Measurements from ENCODE around the gene RHOT2.

RHOT2 gene

DNA sequence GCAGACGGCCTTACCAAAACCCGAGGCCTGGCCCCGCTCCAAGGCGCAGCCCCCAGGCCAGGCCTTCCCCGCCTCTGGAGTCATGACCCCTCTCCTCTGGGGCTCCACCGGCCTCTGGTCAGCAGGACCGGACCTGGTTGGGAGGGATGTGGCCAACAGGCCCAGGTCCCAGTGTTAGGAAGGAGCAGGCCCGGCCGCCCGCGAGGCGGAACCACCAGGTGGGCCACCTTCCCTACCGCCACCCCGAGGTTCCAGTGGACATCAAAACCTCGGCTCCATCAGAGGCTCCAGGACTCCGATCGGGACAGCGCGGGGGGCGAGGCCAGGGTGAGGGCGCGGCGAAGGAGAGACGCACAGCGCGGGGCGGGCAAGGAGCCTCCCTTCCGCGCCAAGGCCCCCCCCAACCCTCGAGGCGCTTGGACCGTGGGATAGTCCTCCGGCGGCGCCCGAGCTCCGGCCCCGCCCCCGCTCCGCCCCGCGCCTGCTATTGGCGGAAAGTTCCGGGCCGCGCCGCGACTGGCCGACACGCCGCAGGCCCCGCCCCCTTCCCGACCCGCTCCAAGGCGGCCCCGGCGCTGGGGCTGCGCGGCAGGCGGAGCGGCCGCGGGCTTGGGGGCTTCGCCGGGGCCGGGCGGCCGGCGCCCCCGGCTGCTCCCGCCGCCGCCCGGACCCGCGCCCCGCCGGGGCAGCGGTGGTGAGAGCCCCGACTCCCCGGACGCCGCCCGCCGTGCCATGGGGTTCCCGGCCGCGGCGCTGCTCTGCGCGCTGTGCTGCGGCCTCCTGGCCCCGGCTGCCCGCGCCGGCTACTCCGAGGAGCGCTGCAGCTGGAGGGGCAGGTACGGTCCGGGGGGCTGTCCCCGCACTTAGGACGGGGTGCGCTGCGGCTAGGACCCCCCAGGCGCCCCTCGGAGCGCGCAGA is 46.9 kb downstream of the RHOT2 start, which contains the start of gene METRN:
METRN (plus strand) TSS at position 561 of the 919 bp plus-strand sequence; CDS start at position 733, 172 bp downstream.
- DNase-seq (ENCODE audit: low read depth in 1 of 2, low spot score in 1 of 2), result peak; percentile 91 to 96
- no peak for TF ChIP-seq JUND (IDR thresholded peaks at IDR 0.05; ENCODE audit: low read depth)
- in situ Hi-C loops (cut with HindIII; ENCODE audit: low pct_unique_long_range_greater_than_20kb, low sequenced_read_pairs), result loop anchor here (25.0 kb wide), 1 partner anchor 272 kb away; the partner anchor contains the start of gene SOX8

DNA sequence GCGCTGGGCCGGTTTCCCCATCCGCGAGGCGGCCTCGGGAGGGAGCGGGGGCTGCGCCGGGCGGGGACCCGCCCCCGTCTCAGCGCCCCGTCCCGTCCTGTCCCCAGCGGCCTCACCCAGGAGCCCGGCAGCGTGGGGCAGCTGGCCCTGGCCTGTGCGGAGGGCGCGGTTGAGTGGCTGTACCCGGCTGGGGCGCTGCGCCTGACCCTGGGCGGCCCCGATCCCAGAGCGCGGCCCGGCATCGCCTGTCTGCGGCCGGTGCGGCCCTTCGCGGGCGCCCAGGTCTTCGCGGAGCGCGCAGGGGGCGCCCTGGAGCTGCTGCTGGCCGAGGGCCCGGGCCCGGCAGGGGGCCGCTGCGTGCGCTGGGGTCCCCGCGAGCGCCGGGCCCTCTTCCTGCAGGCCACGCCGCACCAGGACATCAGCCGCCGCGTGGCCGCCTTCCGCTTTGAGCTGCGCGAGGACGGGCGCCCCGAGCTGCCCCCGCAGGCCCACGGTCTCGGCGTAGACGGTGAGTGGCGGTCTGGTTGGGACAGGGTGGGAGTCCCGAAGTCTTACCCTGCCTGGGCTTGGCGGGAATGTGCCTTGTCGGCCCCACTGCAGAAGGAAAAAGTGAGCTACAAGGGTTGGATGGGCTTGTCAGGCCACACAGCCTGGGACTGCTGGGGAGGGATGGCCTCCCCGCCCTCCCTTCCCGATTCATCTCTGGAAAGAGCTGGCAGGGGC is 47.7 kb downstream of the RHOT2 start:
- in situ Hi-C loops (cut with HindIII; ENCODE audit: low pct_unique_long_range_greater_than_20kb, low sequenced_read_pairs), result loop anchor here (25.0 kb wide), 1 partner anchor 272 kb away; the partner anchor contains the start of gene SOX8
- no peak for TF ChIP-seq JUND (IDR thresholded peaks at IDR 0.05; ENCODE audit: low read depth)
- no peak for DNase-seq (ENCODE audit: low read depth in 1 of 2, low spot score in 1 of 2)

DNA sequence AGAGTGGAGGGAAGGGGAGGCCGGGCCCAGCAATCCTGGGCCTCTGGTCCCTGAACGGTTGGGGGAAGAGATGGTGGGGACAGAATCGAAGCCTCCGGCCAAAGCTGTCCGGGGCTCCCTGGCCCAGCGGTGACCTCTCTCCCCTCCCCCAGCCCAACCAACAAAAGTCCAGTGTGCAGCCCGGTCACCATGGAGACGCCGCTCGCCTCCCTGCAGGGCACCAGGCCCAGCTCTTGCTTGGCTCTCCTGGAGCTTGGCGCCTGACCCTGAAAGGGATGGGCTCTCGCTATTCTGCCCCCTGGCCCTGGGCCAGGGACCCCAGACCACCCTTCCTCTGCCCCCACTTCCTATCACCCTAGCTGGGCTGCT is 48.3 kb downstream of the RHOT2 start:
- DNase-seq (ENCODE audit: low read depth in 1 of 2, low spot score in 1 of 2), result peak in 1 of 2 experiments; percentile 78
- in situ Hi-C loops (cut with HindIII; ENCODE audit: low pct_unique_long_range_greater_than_20kb, low sequenced_read_pairs), result loop anchor here (25.0 kb wide), 1 partner anchor 271 kb away; the partner anchor contains the start of gene SOX8
- TF ChIP-seq JUND (IDR thresholded peaks at IDR 0.05; ENCODE audit: low read depth), result no peak

- no peak for TF ChIP-seq JUND (IDR thresholded peaks at IDR 0.05; ENCODE audit: low read depth)
- in situ Hi-C loops (cut with HindIII; ENCODE audit: low pct_unique_long_range_greater_than_20kb, low sequenced_read_pairs), result loop anchor here (25.0 kb wide), 1 partner anchor 270 kb away; the partner anchor contains the start of gene SOX8
- no peak for DNase-seq (ENCODE audit: low read depth in 1 of 2, low spot score in 1 of 2)
These were observed 48.9 kb downstream of the RHOT2 start for GRCh38 chr16:716768-717325.

- TF ChIP-seq JUND (IDR thresholded peaks at IDR 0.05; ENCODE audit: low read depth), result no peak
- in situ Hi-C loops (cut with HindIII; ENCODE audit: low pct_unique_long_range_greater_than_20kb, low sequenced_read_pairs), result loop anchor here (25.0 kb wide), 1 partner anchor 270 kb away; the partner anchor contains the start of gene SOX8
- no peak for DNase-seq (ENCODE audit: low read depth in 1 of 2, low spot score in 1 of 2)
These were observed 49.7 kb downstream of the RHOT2 start for GRCh38 chr16:717450-718245.

- in situ Hi-C loops (cut with HindIII; ENCODE audit: low pct_unique_long_range_greater_than_20kb, low sequenced_read_pairs), result loop anchor here (25.0 kb wide), 1 partner anchor 269 kb away; the partner anchor contains the start of gene SOX8
- no peak for DNase-seq (ENCODE audit: low read depth in 1 of 2, low spot score in 1 of 2)
- TF ChIP-seq JUND (IDR thresholded peaks at IDR 0.05; ENCODE audit: low read depth), result no peak
These were observed 50.5 kb downstream of the RHOT2 start for GRCh38 chr16:718389-718788.

GRCh38 chr16:718922-719321 is 51.0 kb downstream of the RHOT2 start:
- DNase-seq (ENCODE audit: low read depth in 1 of 2, low spot score in 1 of 2), result no peak
- in situ Hi-C loops (cut with HindIII; ENCODE audit: low pct_unique_long_range_greater_than_20kb, low sequenced_read_pairs), result loop anchor here (25.0 kb wide), 1 partner anchor 268 kb away; the partner anchor contains the start of gene SOX8
- no peak for TF ChIP-seq JUND (IDR thresholded peaks at IDR 0.05; ENCODE audit: low read depth)

GRCh38 chr16:719815-720446 is 52.0 kb downstream of the RHOT2 start:
- DNase-seq (ENCODE audit: low read depth in 1 of 2, low spot score in 1 of 2), result peak; percentile 74
- no peak for TF ChIP-seq JUND (IDR thresholded peaks at IDR 0.05; ENCODE audit: low read depth)
- in situ Hi-C loops (cut with HindIII; ENCODE audit: low pct_unique_long_range_greater_than_20kb, low sequenced_read_pairs), result loop anchor here (25.0 kb wide), 1 partner anchor 267 kb away; the partner anchor contains the start of gene SOX8

- DNase-seq (ENCODE audit: low read depth in 1 of 2, low spot score in 1 of 2), result peak; percentile 53 to 77
- in situ Hi-C loops (cut with HindIII; ENCODE audit: low pct_unique_long_range_greater_than_20kb, low sequenced_read_pairs), result loop anchor here (25.0 kb wide), 1 partner anchor 267 kb away; the partner anchor contains the start of gene SOX8
- no peak for TF ChIP-seq JUND (IDR thresholded peaks at IDR 0.05; ENCODE audit: low read depth)
These were observed 52.6 kb downstream of the RHOT2 start for GRCh38 chr16:720447-720989.

GRCh38 chr16:720990-721764 is 53.2 kb downstream of the RHOT2 start, which contains the start of gene ANTKMT:
TSS of gene ANTKMT (plus strand) at chr16:721146. CDS start at chr16:721275, 129 bp downstream.
- no peak for TF ChIP-seq JUND (IDR thresholded peaks at IDR 0.05; ENCODE audit: low read depth)
- in situ Hi-C loops (cut with HindIII; ENCODE audit: low pct_unique_long_range_greater_than_20kb, low sequenced_read_pairs), result loop anchor here (25.0 kb wide), 1 partner anchor 266 kb away; the partner anchor contains the start of gene SOX8
- peak; percentile 95 to 97 for DNase-seq (ENCODE audit: low read depth in 1 of 2, low spot score in 1 of 2)
